Endothelial cell of umbilical vein (primary cell): ENCODE data around the gene C1orf52. TPM values are rescaled to one million over a fixed set of nuclear protein-coding genes. Genes with fewer than 3 reads are reported as not detected.

Experiments
- BruUV-seq: library from RNA; stranded (reverse); fragments of 400-500 nt; replicated peaks from 2 replicates; lab custom pipeline; 2021; lab: Mats Ljungman, UMichigan
- CTCF ChIA-PET: fragments of 300-600, 350-600 bp; sonication (Branson Sonifier 250); formaldehyde crosslinking; loops from one replicate; lab custom pipeline; 2021; ENCODE audit warnings: antibody characterized with exemption, inconsistent platforms; lab: Charles Lee
- POLR2A ChIA-PET: fragments of 300-600, 350-600 bp; sonication (Branson Sonifier 250); formaldehyde crosslinking; loops from one replicate; lab custom pipeline; 2021; ENCODE audit warnings: antibody characterized with exemption, inconsistent platforms; lab: Charles Lee
- DNase-seq: peaks from one replicate; pipeline ENCODE4 v3.0.0-alpha.2; 2011; ENCODE audit warnings: low read depth, low spot score
- FAIRE-seq: peaks from 2 replicates; lab custom pipeline; 2011; peaks lifted over from hg19 to GRCh38; lab: Jason Lieb, UNC
- H2AFZ ChIP-seq: 2 replicates; pipeline ENCODE4 v1.6.0; 2012; ENCODE audit warnings: low read depth, low read length, control low read depth, inconsistent platforms
- H3K27ac ChIP-seq: 2 replicates; pipeline ENCODE4 v1.5.1; 2011; ENCODE audit warnings: low read depth, mild to moderate bottlenecking, control low read depth, low read length, moderate library complexity; ENCODE audit not compliant: insufficient read depth
- H3K27me3 ChIP-seq, 2 experiments: 2 replicates each; pipeline versions ENCODE4 v1.6.0 to v1.6.1; 2011; ENCODE audit warnings: low read length in 2 of 2, mixed read lengths in 1 of 2; ENCODE audit not compliant: control insufficient read depth in 2 of 2, insufficient read depth in 2 of 2
- H3K36me3 ChIP-seq, 2 experiments: 2 replicates in 1 of 2; 3 replicates in 1 of 2; pipeline ENCODE4 v1.5.1; 2011; ENCODE audit warnings: low read length in 2 of 2, mild to moderate bottlenecking in 1 of 2, moderate library complexity in 1 of 2; ENCODE audit not compliant: control insufficient read depth in 2 of 2, insufficient read depth in 2 of 2; ENCODE audit errors: extremely low read depth in 1 of 2
- H3K4me1 ChIP-seq: 3 replicates; pipeline ENCODE4 v1.5.1; 2011; ENCODE audit warnings: mild to moderate bottlenecking, low read length; ENCODE audit not compliant: control insufficient read depth, insufficient read depth; ENCODE audit errors: extremely low read depth
- H3K4me2 ChIP-seq: 2 replicates; pipeline ENCODE4 v1.6.1; 2011; ENCODE audit warnings: low read length, control low read depth, mixed read lengths; ENCODE audit not compliant: insufficient read depth
- H3K4me3 ChIP-seq, 3 experiments: fragments of 200-600 bp in 1 of 3; sonication (generic), shearing (Covaris generic) in 1 of 3; replicated peaks in 1 of 3; 2 replicates each; pipeline ENCODE4 v1.5.1; 2011 to 2016; ENCODE audit warnings: control low read depth in 3 of 3, low read length in 3 of 3, mild to moderate bottlenecking in 2 of 3, inconsistent platforms in 1 of 3, low read depth in 1 of 3, moderate library complexity in 1 of 3; ENCODE audit not compliant: insufficient read depth in 1 of 3
- H3K79me2 ChIP-seq: 2 replicates; pipeline ENCODE4 v1.6.0; 2012; ENCODE audit warnings: low read length, inconsistent platforms; ENCODE audit not compliant: control insufficient read depth, insufficient read depth
- H3K9ac ChIP-seq: replicated peaks from 2 replicates; pipeline ENCODE3; 2011; ENCODE audit warnings: low read length, control low read depth; ENCODE audit not compliant: insufficient read depth; ENCODE audit errors: extremely low read depth
- H3K9me1 ChIP-seq: replicated peaks from 3 replicates; pipeline ENCODE4 v1.6.0; 2011; ENCODE audit warnings: mild to moderate bottlenecking, low read length; ENCODE audit not compliant: control insufficient read depth, insufficient read depth; ENCODE audit errors: extremely low read depth
- H3K9me3 ChIP-seq: replicated peaks from 2 replicates; pipeline ENCODE4 v1.5.1; 2012; ENCODE audit warnings: low read length, inconsistent platforms; ENCODE audit not compliant: control insufficient read depth, insufficient read depth
- H4K20me1 ChIP-seq: replicated peaks from 2 replicates; pipeline ENCODE3; 2011; ENCODE audit warnings: mild to moderate bottlenecking, low read length; ENCODE audit not compliant: control insufficient read depth, insufficient read depth; ENCODE audit errors: extremely low read depth
- EZH2 ChIP-seq: IDR thresholded peaks from 2 replicates; pipeline ENCODE4 v1.6.1; 2012; ENCODE audit warnings: borderline replicate concordance, low read depth, mild to moderate bottlenecking, moderate library complexity, low read length, inconsistent platforms; ENCODE audit not compliant: severe bottlenecking
- FOS ChIP-seq: IDR thresholded peaks from 2 replicates; pipeline ENCODE4 v1.6.1; 2011; ENCODE audit warnings: mild to moderate bottlenecking, low read length, moderate library complexity, borderline replicate concordance; ENCODE audit not compliant: insufficient read depth
- GATA2 ChIP-seq: IDR thresholded peaks from 2 replicates; pipeline ENCODE4 v1.7.0; 2011; ENCODE audit warnings: low read depth, mild to moderate bottlenecking, moderate library complexity, mixed read lengths, low read length; ENCODE audit not compliant: insufficient read length, insufficient read depth
- JUN ChIP-seq: IDR thresholded peaks from 2 replicates; pipeline ENCODE4 v1.6.1; 2011; ENCODE audit warnings: borderline replicate concordance, low read depth; ENCODE audit not compliant: insufficient read length, insufficient read depth
- MYC ChIP-seq: IDR thresholded peaks from one replicate; pipeline ENCODE4 v1.6.1; 2011; ENCODE audit warnings: mild to moderate bottlenecking, low read depth, low read length
- POLR2A ChIP-seq: IDR thresholded peaks from 2 replicates; pipeline ENCODE4 v1.6.1; 2012; ENCODE audit warnings: low read depth, mild to moderate bottlenecking, control low read depth, low read length
- POLR2AphosphoS5 ChIP-seq: IDR thresholded peaks from 2 replicates; pipeline ENCODE4 v1.6.1; 2012; ENCODE audit warnings: low read depth, mild to moderate bottlenecking, control low read depth, low read length, moderate library complexity; ENCODE audit not compliant: insufficient read depth
- dilution Hi-C: fragments of 300-500 bp; cut with MboI; formaldehyde crosslinking; loops from one replicate; pipeline ENCODE4 v1.15.0; 2019; ENCODE audit warnings: low sequenced_read_pairs; ENCODE audit not compliant: extremely low pct_ligation_motif_present
- intact Hi-C: fragments of 100-400 bp; cut with micrococcal nuclease; formaldehyde crosslinking; loops from one replicate; pipeline ENCODE4 v1.10.0; 2022
- polyA plus RNA-seq, 4 experiments: library from polyadenylated mRNA; depleted of rRNA in 3 of 4; stranded (reverse) in 3 of 4; unstranded in 1 of 4; fragments of >200 nt; gene quantifications; 2 replicates each; pipeline versions ENCODE4 v1.2.1 to v1.2.3, GENCODE V29; 2011 to 2012; ENCODE audit warnings: missing spikeins in 1 of 4
- total RNA-seq: library from RNA; stranded (reverse); gene quantifications from 2 replicates; pipeline ENCODE4 v1.2.3, GENCODE V29; 2021
- TF ChIP-seq, protein P1 (sequence below): IDR thresholded peaks from 2 replicates; pipeline ENCODE4 v1.6.1; 2011; ENCODE audit not compliant: insufficient read depth, insufficient read length
- TF ChIP-seq, protein P2 (sequence below), 2 donors: IDR thresholded peaks; 1 replicate in 1 of 2; 2 replicates in 1 of 2; pipeline ENCODE4 v1.5.1; 2011; ENCODE audit warnings: low read length in 2 of 2, mild to moderate bottlenecking in 2 of 2, moderate library complexity in 2 of 2, control low read depth in 1 of 2, inconsistent platforms in 1 of 2, low read depth in 1 of 2; ENCODE audit not compliant: insufficient read depth in 1 of 2; ENCODE audit errors: extremely low read depth in 1 of 2

The C1orf52 gene
- total and polyA plus RNA-seq, 2 donors (not counting 3 experiments of a cell fraction or from before 2014, with no cell fraction given): 22.7 to 26.7 TPM

DNA sequence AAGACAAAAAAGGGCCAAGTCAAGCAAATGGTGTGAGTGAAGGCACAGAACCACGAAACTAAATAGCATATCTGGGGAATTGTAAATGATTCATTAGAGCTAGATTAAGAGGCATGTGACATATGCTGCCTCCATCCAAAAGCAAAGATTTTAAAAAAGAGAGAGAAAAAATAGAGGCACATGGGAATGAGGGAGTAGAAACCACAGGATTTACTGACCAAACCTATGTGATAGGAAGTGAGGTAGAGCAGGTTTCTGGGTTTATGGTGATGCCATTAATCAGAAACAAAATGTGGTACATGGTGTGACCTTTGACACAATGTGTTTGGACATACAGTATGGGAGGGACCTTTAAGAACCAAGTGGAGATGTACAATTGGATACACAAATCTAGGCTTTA is 13.6 kb downstream of the C1orf52 start:
- H3K27ac ChIP-seq: no peak overlapping the region
- no peak for FAIRE-seq

More for the DNA sequence above, 13.6 kb downstream of the C1orf52 start:
- intact Hi-C loops (no loop called here), dilution Hi-C loops (no loop called here)
- no peaks in the 10 kb centered on the region for H3K9me3 ChIP-seq
- H3K9ac ChIP-seq: no peak overlapping the region
- H3K79me2 ChIP-seq: no peaks in the 10 kb centered on the region
- H3K27me3 ChIP-seq: no peaks in the 10 kb centered on the region
- no peaks in the 10 kb centered on the region for H3K36me3 ChIP-seq
- no peak overlapping the region for H3K4me2 ChIP-seq
- H3K4me1 ChIP-seq: peaks cover 6% of the 10 kb centered on the region
- H2AFZ ChIP-seq: no peak overlapping the region
- no peaks in the 10 kb centered on the region for H3K9me1 ChIP-seq
- CTCF ChIA-PET: interaction anchor here (3.1 to 3.4 kb wide), 2 partner anchors 9 to 301 kb away, joined by 17 to 28 read pairs; no protein-coding TSS in a partner anchor
- POLR2A ChIA-PET: no interaction called here
- BruUV-seq: no TSS peak
- H4K20me1 ChIP-seq: no peaks in the 10 kb centered on the region
- TF ChIP-seq MYC: no peak
- TF ChIP-seq EZH2: no peak
- TF ChIP-seq, protein P1, sequence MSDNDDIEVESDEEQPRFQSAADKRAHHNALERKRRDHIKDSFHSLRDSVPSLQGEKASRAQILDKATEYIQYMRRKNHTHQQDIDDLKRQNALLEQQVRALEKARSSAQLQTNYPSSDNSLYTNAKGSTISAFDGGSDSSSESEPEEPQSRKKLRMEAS: no peak
- no peak for TF ChIP-seq GATA2
- no peak for TF ChIP-seq POLR2AphosphoS5
- no peak for TF ChIP-seq FOS
- TF ChIP-seq, protein P2, sequence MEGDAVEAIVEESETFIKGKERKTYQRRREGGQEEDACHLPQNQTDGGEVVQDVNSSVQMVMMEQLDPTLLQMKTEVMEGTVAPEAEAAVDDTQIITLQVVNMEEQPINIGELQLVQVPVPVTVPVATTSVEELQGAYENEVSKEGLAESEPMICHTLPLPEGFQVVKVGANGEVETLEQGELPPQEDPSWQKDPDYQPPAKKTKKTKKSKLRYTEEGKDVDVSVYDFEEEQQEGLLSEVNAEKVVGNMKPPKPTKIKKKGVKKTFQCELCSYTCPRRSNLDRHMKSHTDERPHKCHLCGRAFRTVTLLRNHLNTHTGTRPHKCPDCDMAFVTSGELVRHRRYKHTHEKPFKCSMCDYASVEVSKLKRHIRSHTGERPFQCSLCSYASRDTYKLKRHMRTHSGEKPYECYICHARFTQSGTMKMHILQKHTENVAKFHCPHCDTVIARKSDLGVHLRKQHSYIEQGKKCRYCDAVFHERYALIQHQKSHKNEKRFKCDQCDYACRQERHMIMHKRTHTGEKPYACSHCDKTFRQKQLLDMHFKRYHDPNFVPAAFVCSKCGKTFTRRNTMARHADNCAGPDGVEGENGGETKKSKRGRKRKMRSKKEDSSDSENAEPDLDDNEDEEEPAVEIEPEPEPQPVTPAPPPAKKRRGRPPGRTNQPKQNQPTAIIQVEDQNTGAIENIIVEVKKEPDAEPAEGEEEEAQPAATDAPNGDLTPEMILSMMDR (IDR thresholded peaks at IDR 0.05; ENCODE audit: extremely low read depth in 1 of 2, insufficient read depth in 1 of 2, low read depth in 1 of 2, low read length in 2 of 2): no peak
- no peak for TF ChIP-seq JUN
- TF ChIP-seq POLR2A: no peak
- H3K4me3 ChIP-seq: no peak overlapping the region
- DNase-seq: no peak
